Astrocyte (in vitro differentiated cells and primary cell): ENCODE data around the gene HOXA6. TPM values are rescaled to one million over a fixed set of nuclear protein-coding genes. Genes with fewer than 3 reads are reported as not detected.

Experiments used
- DNase-seq: peaks from one replicate; pipeline ENCODE4 v3.0.0-alpha.2; 2010; ENCODE audit warnings: low read depth
- FAIRE-seq: peaks from 2 replicates; lab custom pipeline; 2011; peaks lifted over from hg19 to GRCh38; lab: Jason Lieb, UNC
- H2AFZ ChIP-seq: 2 replicates; pipeline ENCODE4 v1.6.0; 2012; ENCODE audit warnings: low read depth, low read length, inconsistent platforms
- H3K27ac ChIP-seq: 2 replicates; pipeline ENCODE4 v1.5.1; 2011; ENCODE audit warnings: low read depth, low read length, inconsistent platforms
- H3K27me3 ChIP-seq: 2 replicates; pipeline ENCODE4 v1.6.0; 2011; ENCODE audit warnings: low read length, inconsistent platforms; ENCODE audit not compliant: insufficient read depth
- H3K36me3 ChIP-seq: 2 replicates; pipeline ENCODE4 v1.5.1; 2011; ENCODE audit warnings: low read length, inconsistent platforms; ENCODE audit not compliant: insufficient read depth
- H3K4me1 ChIP-seq: 2 replicates; pipeline ENCODE4 v1.5.1; 2011; ENCODE audit warnings: low read length, inconsistent platforms; ENCODE audit not compliant: insufficient read depth
- H3K4me2 ChIP-seq: 2 replicates; pipeline ENCODE4 v1.6.0; 2012; ENCODE audit warnings: low read length, inconsistent platforms
- H3K4me3 ChIP-seq: 2 replicates; pipeline ENCODE4 v1.5.1; 2011; ENCODE audit warnings: low read depth, mild to moderate bottlenecking, low read length, inconsistent platforms; ENCODE audit not compliant: insufficient read depth
- H3K79me2 ChIP-seq: 2 replicates; pipeline ENCODE4 v1.6.0; 2012; ENCODE audit warnings: mild to moderate bottlenecking, low read length, inconsistent platforms; ENCODE audit not compliant: insufficient read depth
- H3K9ac ChIP-seq: 2 replicates; pipeline ENCODE4 v1.6.0; 2012; ENCODE audit warnings: mild to moderate bottlenecking, low read length, inconsistent platforms
- H3K9me3 ChIP-seq: 2 replicates; pipeline ENCODE4 v1.5.1; 2012; ENCODE audit warnings: low read depth, mild to moderate bottlenecking, low read length, inconsistent platforms; ENCODE audit not compliant: insufficient read depth
- H4K20me1 ChIP-seq: 2 replicates; pipeline ENCODE4 v1.6.0; 2012; ENCODE audit warnings: low read length, inconsistent platforms; ENCODE audit not compliant: insufficient read depth
- H3K27ac Mint-ChIP-seq: one replicate; pipeline ENCODE4 v1.8.0; 2021; ENCODE audit warnings: mild to moderate bottlenecking, mixed read lengths; ENCODE audit not compliant: unreplicated experiment
- H3K27me3 Mint-ChIP-seq: one replicate; pipeline ENCODE4 v1.8.0; 2021; ENCODE audit warnings: low read depth, mixed read lengths; ENCODE audit not compliant: unreplicated experiment
- H3K36me3 Mint-ChIP-seq: one replicate; pipeline ENCODE4 v1.8.0; 2021; ENCODE audit warnings: low read depth, mixed read lengths; ENCODE audit not compliant: unreplicated experiment
- H3K4me1 Mint-ChIP-seq: one replicate; pipeline ENCODE4 v1.8.0; 2021; ENCODE audit warnings: low read depth, mixed read lengths; ENCODE audit not compliant: unreplicated experiment
- H3K4me3 Mint-ChIP-seq: one replicate; pipeline ENCODE4 v1.8.0; 2021; ENCODE audit warnings: mild to moderate bottlenecking, moderate library complexity, mixed read lengths; ENCODE audit not compliant: unreplicated experiment
- H3K9me3 Mint-ChIP-seq: one replicate; pipeline ENCODE4 v1.8.0; 2021; ENCODE audit warnings: mild to moderate bottlenecking, mixed read lengths; ENCODE audit not compliant: unreplicated experiment
- EZH2 ChIP-seq: IDR thresholded peaks from 2 replicates; pipeline ENCODE4 v1.6.1; 2012; ENCODE audit warnings: mild to moderate bottlenecking, low read length, inconsistent platforms; ENCODE audit not compliant: insufficient read depth
- total RNA-seq: library from RNA; stranded (reverse); gene quantifications from 2 replicates; pipeline ENCODE4 v1.2.1, GENCODE V29; 2021
- TF ChIP-seq, protein P1 (sequence below): IDR thresholded peaks from 2 replicates; pipeline ENCODE4 v1.5.1; 2011; ENCODE audit warnings: low read depth, mild to moderate bottlenecking, inconsistent platforms, low read length, moderate library complexity; ENCODE audit not compliant: insufficient read depth

HOXA6 gene
- total RNA-seq, 1 donor from 2014 or later: not detected

DNA sequence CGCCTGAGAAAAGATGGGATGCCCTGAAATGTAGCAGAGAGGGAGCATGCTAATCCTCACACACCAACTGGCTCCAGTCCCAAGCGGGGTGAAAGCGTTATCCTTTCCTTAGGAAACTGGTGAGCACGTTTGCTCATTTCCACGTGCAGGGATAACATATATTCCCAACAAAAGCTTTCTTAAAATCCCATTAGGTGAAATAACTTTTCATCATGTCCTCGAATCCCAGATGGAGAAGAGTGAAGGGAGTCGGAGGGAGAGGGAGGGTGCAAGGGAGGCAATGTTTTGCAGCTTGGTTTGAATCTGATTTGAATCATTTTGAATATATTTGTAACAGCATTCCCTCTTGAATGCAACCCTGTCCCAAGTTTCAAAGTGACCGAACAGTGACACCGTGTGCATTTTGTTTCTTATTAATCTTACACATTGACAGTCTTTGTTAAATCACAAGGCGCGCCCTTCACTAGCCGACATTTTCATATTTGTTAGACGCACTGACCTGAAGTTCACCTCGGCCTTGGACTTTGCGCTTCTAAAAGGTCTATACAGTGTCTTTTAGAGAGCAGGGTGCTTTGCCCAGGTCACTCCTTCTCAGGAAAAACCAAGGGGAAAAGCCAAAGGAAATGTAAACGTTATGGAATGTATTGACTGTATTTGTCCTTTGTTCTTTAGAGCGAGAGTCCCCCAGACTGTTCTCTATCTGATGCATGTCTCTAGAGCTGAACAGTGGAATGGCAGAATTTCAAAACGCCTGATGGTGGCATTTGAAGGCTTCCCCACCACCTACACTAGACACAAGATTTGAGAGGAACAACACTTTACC lies 14.0 kb downstream of the HOXA6 start:
- H3K79me2 ChIP-seq: no peaks in the 10 kb centered on the region
- H3K4me2 ChIP-seq: peak overlapping the region; percentile 14
- Mint-ChIP-seq H3K4me1 (no peaks in the 10 kb centered on the region), H3K9me3 (peaks cover 24% of the 10 kb centered on the region), H3K27me3 (peaks cover 88% of the 10 kb centered on the region), H3K4me3 (no peak overlapping the region), H3K36me3 (no peaks in the 10 kb centered on the region), H3K27ac (no peak overlapping the region)
- H3K4me3 ChIP-seq: no peak overlapping the region
- no peaks in the 10 kb centered on the region for H3K36me3 ChIP-seq
- H2AFZ ChIP-seq: no peak overlapping the region
- FAIRE-seq: no peak
- peak overlapping the region; percentile 34 for H3K27ac ChIP-seq
- H3K27me3 ChIP-seq: peaks cover 82% of the 10 kb centered on the region
- H4K20me1 ChIP-seq: no peaks in the 10 kb centered on the region
- no peak overlapping the region for H3K9ac ChIP-seq
- TF ChIP-seq, protein P1, sequence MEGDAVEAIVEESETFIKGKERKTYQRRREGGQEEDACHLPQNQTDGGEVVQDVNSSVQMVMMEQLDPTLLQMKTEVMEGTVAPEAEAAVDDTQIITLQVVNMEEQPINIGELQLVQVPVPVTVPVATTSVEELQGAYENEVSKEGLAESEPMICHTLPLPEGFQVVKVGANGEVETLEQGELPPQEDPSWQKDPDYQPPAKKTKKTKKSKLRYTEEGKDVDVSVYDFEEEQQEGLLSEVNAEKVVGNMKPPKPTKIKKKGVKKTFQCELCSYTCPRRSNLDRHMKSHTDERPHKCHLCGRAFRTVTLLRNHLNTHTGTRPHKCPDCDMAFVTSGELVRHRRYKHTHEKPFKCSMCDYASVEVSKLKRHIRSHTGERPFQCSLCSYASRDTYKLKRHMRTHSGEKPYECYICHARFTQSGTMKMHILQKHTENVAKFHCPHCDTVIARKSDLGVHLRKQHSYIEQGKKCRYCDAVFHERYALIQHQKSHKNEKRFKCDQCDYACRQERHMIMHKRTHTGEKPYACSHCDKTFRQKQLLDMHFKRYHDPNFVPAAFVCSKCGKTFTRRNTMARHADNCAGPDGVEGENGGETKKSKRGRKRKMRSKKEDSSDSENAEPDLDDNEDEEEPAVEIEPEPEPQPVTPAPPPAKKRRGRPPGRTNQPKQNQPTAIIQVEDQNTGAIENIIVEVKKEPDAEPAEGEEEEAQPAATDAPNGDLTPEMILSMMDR: no peak
- no peak for TF ChIP-seq EZH2
- peaks cover 6% of the 10 kb centered on the region for H3K4me1 ChIP-seq
- no peaks in the 10 kb centered on the region for H3K9me3 ChIP-seq
- DNase-seq: peak; percentile 8

DNA sequence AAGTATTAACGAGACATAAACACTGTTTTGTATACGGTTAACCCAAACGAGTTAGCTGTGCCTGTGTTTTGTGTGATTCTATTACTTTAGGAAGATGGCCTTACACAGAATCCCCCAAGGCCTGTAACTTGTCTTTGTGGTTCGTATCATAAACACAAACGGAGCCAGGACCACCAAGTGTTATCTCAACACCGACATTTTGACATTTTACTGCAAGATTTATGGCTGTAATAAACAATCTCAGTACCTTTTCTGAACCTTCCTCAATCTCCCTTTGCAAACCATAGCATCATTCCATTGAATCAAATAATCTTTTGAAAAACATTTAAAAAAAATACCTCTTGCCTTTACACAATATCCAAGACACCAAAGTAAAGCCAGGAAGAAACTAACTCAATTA lies 14.6 kb downstream of the HOXA6 start:
- H3K36me3 Mint-ChIP-seq: no peaks in the 10 kb centered on the region
- Histone ChIP-seq H3K36me3 (no peaks in the 10 kb centered on the region), H3K4me3 (no peak overlapping the region), H3K27ac (no peak overlapping the region), H2AFZ (no peak overlapping the region), H3K4me2 (no peak overlapping the region), H3K9me3 (no peaks in the 10 kb centered on the region), H4K20me1 (no peaks in the 10 kb centered on the region), H3K4me1 (peaks cover 6% of the 10 kb centered on the region), H3K27me3 (peaks cover 82% of the 10 kb centered on the region), H3K79me2 (no peaks in the 10 kb centered on the region), H3K9ac (no peak overlapping the region)
- peaks cover 88% of the 10 kb centered on the region for H3K27me3 Mint-ChIP-seq
- peaks cover 26% of the 10 kb centered on the region for H3K9me3 Mint-ChIP-seq
- no peak overlapping the region for H3K4me3 Mint-ChIP-seq
- H3K27ac Mint-ChIP-seq: no peak overlapping the region
- H3K4me1 Mint-ChIP-seq: no peaks in the 10 kb centered on the region
- no peak for FAIRE-seq
- no peak for DNase-seq
- no peak for TF ChIP-seq EZH2
- TF ChIP-seq, protein P1: no peak

DNA sequence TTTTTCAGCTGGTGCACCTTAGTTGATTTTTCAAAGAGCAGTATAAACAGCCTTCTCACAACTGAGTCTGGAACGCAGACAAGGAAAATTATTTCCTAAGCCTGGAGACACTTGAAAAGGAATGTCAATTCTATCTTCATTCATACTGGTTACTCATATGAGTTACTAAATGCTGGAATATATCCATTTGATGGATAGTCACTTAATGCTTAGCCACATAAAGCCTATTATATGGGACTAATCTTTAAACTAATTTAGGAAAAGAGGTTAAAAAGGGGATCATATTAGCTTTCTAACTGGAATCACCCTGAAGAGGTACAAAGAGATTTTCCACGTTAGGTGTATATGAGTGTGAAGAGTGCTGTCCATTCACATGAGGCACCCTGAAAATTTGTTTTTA lies 15.4 kb downstream of the HOXA6 start:
- no peak overlapping the region for H2AFZ ChIP-seq
- FAIRE-seq (no peak), DNase-seq (peak; percentile 17)
- no peaks in the 10 kb centered on the region for H3K79me2 ChIP-seq
- H3K4me1 ChIP-seq: peaks cover 6% of the 10 kb centered on the region
- H3K4me3 Mint-ChIP-seq: no peak overlapping the region
- H3K4me2 ChIP-seq: no peak overlapping the region
- no peaks in the 10 kb centered on the region for H3K36me3 Mint-ChIP-seq
- H3K9me3 ChIP-seq: no peaks in the 10 kb centered on the region
- H3K27ac Mint-ChIP-seq: no peak overlapping the region
- H3K36me3 ChIP-seq: no peaks in the 10 kb centered on the region
- peaks cover 82% of the 10 kb centered on the region for H3K27me3 ChIP-seq
- peaks cover 88% of the 10 kb centered on the region for H3K27me3 Mint-ChIP-seq
- peaks cover 27% of the 10 kb centered on the region for H3K9me3 Mint-ChIP-seq
- no peaks in the 10 kb centered on the region for H4K20me1 ChIP-seq
- H3K4me3 ChIP-seq: no peak overlapping the region
- no peak for TF ChIP-seq EZH2
- TF ChIP-seq, protein P1: no peak
- no peak overlapping the region for H3K9ac ChIP-seq
- no peak overlapping the region for H3K27ac ChIP-seq
- no peaks in the 10 kb centered on the region for H3K4me1 Mint-ChIP-seq
